GM19023 (cell line): Measurements from ENCODE around the gene IRF2BP2.

Source experiments
- ATAC-seq: cut with Tn5 transposase; IDR thresholded peaks from one replicate; pipeline ENCODE4 v1.9.1; 2021; ENCODE audit warnings: mild to moderate bottlenecking, moderate library complexity; ENCODE audit not compliant: unreplicated experiment

The IRF2BP2 gene

GRCh38 chr1:234610061-234610665, at the start of gene IRF2BP2:
Gene IRF2BP2, minus strand, starts transcription at chr1:234610178. Its CDS starts 684 bp downstream, at chr1:234609494.
- no peak for ATAC-seq

- no peak for ATAC-seq
Measured at GRCh38 chr1:234659538-234659937, 49.6 kb upstream of the IRF2BP2 start.

GRCh38 chr1:234658138-234658537, 48.2 kb upstream of the IRF2BP2 start:
- no peak for ATAC-seq

- ATAC-seq, result no peak
Measured at GRCh38 chr1:234656944-234657654, 47.1 kb upstream of the IRF2BP2 start.

GRCh38 chr1:234656070-234656895, 46.3 kb upstream of the IRF2BP2 start:
- ATAC-seq, result no peak

- ATAC-seq, result no peak
Measured at GRCh38 chr1:234655328-234656069, 45.5 kb upstream of the IRF2BP2 start.

GRCh38 chr1:234654002-234654733, 44.2 kb upstream of the IRF2BP2 start:
- no peak for ATAC-seq

GRCh38 chr1:234649432-234650081, 39.6 kb upstream of the IRF2BP2 start:
- no peak for ATAC-seq

GRCh38 chr1:234647758-234648157, 37.8 kb upstream of the IRF2BP2 start:
- ATAC-seq, result no peak

GRCh38 chr1:234647245-234647644, 37.3 kb upstream of the IRF2BP2 start:
- ATAC-seq, result no peak

- ATAC-seq, result no peak
Measured at GRCh38 chr1:234645964-234646363, 36.0 kb upstream of the IRF2BP2 start.

- ATAC-seq, result no peak
Measured at GRCh38 chr1:234645474-234645953, 35.5 kb upstream of the IRF2BP2 start.

GRCh38 chr1:234644928-234645327, 35.0 kb upstream of the IRF2BP2 start:
- ATAC-seq, result no peak

GRCh38 chr1:234643850-234644134, 33.8 kb upstream of the IRF2BP2 start:
- ATAC-seq, result no peak

GRCh38 chr1:234643111-234643849, 33.3 kb upstream of the IRF2BP2 start:
- no peak for ATAC-seq

GRCh38 chr1:234642428-234642827, 32.5 kb upstream of the IRF2BP2 start:
- no peak for ATAC-seq

GRCh38 chr1:234639961-234640360, 30.0 kb upstream of the IRF2BP2 start:
- no peak for ATAC-seq

GRCh38 chr1:234638832-234639799, 29.1 kb upstream of the IRF2BP2 start:
- no peak for ATAC-seq
